GM21529 (cell line): ENCODE results near the gene DCAF5.
"Not testable (repeated sequence)": the region's sequence is repeated elsewhere in the genome, so short reads cannot be mapped to it uniquely, and the experiment has no call there.

ENCODE experiments used
- ATAC-seq: cut with Tn5 transposase; IDR thresholded peaks from one replicate; pipeline ENCODE4 v1.9.1; 2021; ENCODE audit not compliant: unreplicated experiment

The DCAF5 gene

DNA sequence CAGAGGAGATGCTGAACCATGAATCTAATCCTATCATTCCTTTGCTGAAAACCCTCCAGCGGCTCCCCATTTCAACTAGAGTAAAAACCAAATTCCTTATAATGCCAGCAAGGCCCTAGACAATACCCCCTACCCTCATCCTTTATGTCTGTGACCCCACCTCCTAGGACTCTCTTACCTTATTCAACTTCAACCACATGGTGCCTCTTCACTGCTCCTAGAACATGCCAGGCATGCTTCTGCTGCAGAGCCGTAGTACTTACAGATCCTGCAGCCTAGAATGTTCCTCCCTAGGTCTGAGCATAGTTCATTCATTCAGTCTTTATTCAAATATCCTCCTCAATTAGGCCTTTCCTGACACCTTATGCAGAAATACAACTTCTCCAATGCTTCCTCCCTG is 54.9 kb downstream of the DCAF5 start:
- no peak for ATAC-seq

DNA sequence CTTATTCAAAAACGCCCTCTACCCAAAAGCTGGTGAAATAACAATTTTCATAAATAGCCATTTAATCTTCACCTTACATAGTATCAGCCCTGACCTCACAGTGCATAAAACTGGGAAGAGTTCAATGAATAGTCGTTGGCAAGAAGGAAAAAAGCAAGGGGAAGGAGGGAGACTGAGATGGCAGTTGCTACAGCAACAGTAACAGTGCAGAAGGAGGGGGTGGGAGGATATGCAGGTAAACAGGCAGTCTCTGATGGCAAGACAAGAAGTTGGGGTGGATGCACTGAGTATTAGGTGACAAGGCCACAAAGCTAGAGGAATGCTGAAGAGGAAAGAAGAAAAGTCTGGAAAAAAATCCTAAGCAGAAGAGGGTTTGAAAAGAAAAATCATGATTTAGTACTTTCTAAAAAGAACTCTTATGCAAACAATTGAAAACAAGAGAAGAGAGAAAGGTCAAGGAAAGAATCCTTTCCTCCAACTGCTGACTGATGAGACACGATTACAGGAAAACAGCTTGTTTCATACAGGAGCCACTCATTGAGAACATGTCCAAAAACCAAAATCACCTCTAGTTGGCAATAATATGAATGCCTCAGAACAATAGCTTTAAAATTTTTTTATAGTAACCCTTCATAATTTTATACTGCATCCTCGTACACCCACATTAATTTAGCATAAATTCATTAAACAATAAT is 56.0 kb downstream of the DCAF5 start:
- ATAC-seq = no peak

DNA sequence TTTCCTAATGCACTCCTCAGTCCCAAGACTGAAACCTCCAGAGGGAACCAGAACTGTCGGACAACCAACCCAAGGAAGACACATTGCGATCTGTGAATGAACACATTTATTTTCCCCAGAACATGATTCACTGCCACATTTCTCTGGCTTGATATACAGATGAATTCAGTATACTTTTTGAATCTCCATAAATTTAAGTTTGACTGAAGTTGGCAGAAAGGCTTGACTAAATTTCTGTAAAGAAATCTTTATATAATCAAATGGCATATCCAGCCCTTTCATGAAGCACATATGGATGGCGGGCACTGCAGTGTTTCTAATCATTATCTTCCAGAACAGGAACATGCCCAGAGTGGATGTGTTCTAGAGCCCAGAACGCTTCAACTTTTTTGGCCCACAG is 56.7 kb downstream of the DCAF5 start:
- ATAC-seq = no peak

DNA sequence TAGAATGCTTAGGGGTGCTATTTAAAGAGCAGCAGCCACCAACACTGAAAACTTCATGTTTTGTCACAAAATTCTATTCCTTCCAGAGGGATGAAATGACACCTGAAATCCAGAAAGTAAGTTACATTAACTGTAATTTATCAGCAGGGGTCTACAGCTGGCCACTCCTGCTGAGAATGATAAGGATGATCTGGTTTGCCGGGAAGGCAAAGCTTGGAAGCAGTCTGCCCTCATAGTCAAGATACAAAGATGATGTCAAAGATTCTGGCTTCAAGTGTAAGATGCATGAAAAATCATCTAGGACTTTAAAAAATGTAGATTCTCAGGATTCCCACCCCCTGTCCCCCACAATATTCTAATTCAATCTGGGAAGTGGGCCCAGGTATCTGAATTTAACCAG is 58.4 kb downstream of the DCAF5 start:
- ATAC-seq = no peak

DNA sequence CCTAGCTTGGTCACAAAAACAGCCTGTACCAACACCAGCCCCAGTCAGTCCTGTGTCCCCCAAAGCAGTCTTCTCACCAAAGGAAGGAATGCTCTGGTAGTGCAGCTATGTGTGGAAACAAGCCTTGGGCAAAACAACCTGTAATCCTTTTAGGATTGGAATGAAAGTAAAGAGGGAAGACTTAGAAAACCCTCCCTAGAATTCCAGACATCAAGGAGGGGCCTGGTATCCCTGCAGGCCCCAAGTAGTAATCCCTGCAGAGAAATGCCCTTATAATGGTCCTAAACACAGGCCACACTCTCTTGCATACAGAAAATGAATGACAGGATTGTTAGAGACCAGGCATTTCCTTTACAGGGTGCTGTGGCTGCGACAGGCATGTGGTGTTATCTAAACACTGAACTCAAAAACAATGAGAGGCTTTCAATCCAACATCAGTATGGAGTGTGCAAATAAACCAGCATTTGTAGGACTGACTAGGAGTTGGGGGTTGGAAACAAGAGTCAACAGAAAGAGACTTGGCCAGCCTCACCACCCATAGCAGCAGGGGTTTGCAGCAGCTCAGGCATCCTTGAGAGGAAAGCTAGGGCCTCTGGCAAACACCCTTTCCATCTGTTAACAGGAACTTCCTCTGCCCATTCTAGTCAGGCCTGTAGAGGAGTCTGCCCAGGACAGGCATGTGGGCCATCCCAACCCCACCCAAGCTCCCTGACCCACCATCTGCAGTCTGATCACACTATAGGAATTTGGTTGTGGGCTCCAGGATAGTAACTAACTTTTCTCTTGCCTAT is 59.1 kb downstream of the DCAF5 start:
- no peak for ATAC-seq

DNA sequence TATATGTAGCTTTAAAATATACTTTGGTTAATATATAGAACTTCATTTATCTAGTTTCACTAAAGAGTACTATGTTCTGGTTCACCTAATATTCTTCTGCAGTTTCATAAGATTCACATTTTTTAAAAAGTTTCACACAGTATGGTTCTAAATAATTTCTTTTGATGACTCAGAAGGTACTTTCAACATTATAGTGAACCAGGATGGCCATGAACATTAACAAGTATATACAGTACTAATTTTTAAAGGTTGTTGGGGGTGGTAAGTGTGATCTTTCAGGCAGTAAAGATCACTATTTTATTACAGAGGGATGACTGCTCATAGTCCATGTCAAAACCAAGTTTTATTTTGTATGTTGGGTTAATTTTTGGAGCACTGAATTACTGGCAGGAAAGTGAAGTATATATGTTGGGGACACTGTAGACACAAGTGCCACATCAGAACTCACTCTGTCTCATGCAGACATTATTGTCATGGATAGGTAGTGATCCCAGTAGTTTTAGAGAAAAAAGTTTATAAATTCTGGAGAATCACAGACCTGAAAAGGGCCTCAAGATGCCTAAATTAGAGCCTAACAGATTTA is 60.0 kb downstream of the DCAF5 start:
- ATAC-seq = no peak

DNA sequence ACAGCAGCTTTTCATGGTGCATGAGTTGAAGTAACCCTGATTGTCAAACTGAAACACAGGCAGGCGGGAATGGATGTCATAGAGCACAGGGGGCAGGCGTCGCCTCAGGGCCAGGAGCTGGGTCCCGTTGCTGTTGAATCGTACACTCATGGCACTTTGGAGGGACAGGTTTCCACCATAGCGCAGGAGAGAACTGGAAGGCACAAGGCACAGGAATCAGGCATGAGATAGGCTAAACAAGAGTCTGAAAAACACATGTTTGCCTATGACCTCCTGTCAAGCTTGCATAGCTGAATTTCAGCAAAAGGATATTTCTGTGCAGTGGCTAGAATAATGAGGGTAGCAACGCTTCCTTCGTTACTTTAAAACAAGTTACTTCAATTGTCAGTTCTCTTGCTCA is 61.2 kb downstream of the DCAF5 start:
- ATAC-seq = no peak

DNA sequence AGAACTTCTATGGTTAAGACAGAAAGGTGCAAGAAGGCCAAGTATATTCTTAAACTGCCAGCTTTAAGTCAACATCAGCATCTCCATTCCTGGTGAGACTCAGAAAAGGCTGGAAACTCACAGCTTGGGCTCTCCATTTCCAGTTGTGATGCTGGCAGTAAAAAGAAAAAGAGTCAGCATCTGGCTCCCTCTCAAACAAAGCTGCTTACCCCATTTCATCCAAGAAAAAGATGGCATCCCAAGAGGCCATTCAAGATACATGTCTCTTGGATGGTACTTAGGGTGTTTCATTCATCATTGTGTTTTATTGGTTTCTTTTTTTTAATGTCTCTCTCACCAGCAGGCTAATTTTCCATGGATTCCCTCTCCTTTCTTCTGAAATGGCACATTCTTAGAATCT is 61.9 kb downstream of the DCAF5 start:
- ATAC-seq = no peak

DNA sequence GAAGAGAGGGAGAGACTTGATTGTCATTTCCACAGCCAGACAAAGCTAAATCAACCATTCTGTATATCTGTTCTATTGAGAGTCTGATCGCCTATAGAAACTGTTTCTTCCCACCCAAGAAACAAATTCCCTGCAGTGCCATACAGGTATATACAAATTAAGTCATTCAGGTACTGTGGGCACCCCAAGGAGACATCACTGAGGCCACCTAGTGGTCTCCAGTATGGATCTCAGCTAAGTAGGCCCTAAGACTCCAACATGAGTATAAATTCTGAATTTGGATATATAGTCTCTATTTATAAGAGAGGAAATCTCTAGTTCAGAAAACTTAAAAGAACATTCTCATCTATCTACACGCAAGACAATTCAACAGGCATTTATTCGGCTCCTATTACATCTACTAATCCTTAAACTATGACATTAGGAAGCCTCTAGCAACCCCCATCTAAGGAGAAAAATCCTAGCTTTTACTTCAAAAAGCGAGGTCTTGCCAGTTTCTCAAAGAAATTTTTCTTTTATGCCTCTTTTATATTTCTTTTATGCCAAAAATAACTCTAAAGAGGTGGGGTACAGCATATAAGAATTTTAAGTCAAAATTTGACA is 62.6 kb downstream of the DCAF5 start:
- no peak for ATAC-seq

DNA sequence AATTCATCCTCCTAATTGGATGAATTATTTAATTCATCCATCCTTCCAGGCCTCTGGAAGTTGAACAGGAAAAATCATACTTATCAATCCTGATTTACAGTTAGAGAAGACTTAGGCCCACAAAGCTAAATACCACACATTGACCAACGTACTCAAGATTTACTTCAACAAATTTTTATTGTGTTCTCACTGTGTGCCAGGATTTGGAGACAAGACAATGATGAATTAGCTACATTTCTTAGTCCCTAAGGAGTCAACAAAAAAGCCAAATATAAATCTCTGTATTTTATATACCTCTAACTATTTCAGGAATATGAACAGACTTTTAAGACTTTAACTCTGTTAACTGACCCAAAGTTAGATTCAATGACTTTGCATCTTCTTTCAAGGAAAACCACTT is 63.9 kb downstream of the DCAF5 start:
- no peak for ATAC-seq

DNA sequence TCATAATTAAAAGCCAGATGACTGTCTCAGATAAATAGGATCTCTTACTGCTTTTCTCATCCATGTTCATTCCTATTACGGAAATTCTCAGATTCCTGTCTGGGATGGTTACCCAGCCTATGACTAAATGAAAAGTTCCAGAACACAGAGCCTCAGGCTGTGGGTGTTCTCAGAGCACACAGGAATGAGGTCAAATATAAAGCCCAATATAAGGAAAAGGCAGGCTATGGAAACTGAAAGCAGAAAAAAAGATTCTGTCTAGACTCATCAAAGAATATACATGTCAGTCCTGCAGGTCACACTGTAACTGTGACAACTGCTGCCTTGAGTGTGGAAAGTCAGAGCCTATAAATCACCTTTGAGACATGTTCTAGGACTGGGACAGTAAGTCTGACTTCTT is 64.3 kb downstream of the DCAF5 start:
- no peak for ATAC-seq

DNA sequence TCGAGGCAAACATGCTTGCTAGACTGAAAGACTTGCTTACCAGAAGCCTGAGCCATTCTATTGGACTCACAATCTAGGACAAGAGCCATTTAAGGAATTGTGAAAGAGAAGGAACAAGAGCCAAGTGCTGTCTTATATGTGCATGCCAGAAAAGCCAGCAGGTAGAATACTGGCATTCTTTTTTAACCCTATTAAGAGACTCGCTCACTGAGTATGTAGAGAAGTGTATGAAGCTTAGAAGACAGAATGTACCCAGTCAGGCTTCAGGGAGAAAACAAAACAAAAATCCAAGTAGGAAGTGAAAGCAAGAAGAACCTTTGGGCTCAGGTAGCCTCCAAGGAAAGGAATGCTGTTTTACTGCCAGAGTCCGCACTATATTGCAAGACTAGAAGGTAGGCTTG is 65.9 kb downstream of the DCAF5 start:
- ATAC-seq = no peak

DNA sequence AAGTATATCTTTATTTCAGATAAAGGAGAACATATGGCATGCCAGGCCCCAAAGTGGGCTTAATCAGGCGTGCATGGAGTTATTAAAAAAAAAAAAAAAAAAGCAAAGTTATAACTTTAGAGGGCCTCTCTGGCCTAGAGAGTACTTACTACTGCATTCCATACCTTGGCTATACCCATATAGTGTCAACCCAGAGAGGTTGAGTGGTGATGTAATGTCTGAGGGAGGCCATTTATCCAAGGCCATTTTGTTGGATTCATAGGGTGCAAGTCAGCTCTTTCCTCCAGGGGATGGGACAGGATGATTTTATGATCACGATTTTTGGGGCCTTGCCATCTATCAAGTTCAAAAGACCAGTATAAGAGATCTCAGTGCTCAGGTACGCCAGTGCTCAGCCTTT is 66.4 kb downstream of the DCAF5 start:
- no peak for ATAC-seq

DNA sequence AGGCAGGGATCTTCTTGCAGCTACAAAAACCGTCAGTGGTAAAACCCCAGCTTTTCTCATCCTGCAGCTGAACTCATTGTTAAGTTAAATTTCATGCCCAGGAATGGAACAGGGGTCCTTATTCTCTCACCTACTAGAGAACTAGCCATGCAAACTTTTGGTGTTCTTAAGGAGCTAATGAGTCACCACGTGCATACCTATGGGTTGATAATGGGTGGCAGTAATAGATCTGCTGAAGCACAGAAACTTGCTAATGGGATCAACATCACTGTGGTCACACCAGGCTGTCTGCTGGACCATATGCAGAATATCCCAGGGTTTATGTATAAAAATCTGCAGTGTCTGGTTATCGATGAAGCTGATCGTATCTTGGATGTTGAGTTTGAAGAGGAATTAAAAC is 68.9 kb downstream of the DCAF5 start:
- no peak for ATAC-seq

DNA sequence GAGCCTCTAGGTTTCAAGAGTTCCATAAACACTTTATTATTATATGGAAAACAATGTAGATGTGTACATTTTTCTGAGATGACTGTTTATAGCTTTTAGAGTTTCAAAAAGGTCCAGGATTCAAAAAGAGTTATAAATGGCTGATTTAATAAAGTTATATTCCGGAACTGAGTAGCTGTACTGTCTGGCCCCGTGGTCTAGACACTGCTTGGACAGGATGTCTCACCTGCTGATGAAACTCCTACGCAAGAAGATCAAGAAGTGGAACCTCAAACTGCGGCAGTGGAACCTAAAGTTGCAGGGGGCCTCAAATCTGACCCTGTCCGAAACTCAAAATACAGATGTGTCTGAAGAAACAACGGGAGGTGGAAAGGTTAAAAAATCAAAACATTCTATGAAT is 69.7 kb downstream of the DCAF5 start:
- ATAC-seq = no peak

DNA sequence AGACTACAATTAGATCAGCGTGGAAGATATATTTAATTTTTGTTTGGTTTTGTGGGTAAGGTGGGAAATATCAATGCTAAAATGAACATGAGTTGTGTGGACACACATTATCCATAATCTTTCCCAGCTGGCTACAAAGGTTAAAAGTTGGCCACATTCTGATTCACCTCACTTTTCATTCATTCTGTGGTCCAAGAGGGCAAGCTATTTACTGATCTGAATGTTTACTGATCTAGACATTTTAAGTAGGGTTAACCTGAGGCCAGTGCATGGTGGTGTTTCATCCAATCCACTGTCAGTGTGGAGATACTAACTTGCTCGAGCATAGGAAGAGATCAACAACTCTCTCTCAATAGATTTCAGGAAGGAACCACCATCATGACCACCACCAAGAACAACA is 71.6 kb downstream of the DCAF5 start:
- no peak for ATAC-seq

DNA sequence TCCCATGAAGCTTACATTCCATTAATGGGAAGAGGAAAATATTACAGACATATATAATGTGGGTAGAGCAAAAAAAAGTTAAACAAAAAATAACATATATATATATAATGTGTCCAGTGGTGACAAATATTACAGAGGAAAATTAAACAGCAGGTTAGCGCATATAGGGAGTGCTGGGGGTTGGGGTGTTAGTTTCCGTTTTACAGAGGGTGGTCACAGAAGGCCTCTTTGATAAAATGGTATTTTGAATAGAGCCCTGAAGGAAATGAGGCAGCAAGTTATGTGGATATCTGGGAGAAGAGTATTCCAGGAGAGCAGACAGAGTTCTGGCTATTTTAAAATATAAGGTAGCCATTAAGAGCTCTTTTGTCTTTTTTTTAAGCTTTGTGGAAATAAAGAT is 73.2 kb downstream of the DCAF5 start:
- no peak for ATAC-seq

DNA sequence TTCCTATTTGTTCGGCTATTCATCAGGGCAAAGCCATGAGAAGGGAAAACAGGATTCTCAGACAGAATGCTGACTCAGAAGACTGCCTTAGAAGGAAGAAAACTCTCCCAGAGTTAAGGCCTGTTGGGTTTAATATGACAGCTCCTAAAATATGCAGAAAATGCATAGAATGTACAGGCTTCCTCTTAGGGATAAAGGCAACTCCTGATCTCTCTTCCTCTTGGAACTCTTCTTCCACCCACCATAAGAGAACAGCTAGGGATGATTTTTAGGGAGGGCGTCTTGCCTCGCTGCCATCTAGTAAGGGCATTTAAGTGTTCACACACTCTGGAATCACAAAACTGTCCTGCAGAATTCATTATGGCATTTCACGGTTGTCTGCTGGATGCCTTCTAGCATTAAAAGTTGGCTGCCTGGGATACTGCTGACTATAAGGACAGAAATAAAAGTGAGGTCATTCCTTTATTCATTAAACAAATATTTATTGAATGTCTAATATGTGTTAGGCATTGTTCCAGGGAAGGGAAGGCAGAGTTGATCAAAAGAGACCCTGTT is 73.7 kb downstream of the DCAF5 start:
- ATAC-seq = no peak

DNA sequence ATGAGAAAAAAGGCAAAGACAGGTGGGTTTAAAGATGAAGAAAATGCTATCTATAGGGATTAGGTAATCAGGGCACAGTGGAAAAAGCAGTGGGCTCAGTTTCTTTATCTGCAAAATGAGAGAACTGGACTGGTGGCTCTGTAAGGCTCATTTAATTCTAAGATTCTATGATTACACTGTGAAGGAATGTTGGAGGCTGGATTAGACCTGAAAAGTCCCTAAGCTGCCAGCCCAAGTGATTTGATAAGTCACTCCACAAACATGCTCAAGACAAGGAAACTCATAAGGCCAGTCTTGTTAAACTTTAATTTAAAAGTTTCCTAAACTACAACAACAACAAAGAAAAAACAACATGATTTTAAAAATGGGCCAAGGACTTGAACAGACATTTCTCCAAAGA is 75.1 kb downstream of the DCAF5 start:
- ATAC-seq = no peak

DNA sequence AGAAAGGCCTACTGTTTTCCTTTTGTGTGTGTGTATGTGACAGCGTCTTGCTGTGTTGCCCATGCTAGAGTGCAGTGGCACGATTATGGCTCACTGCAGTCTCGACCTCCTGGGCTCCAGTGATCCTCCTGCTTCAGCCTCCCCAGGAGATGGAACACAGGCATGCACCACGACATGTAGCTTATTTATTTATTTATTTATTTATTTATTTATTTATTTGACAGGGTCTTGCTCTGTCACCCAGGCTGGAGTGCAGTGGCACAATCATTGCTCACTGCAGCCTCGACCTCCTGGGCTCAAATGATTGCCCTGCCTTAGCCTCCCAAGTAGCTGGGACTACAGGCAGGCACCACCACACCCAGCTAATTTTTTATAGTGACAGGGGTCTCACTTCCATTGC is 75.7 kb downstream of the DCAF5 start:
- ATAC-seq = not testable (repeated sequence)

DNA sequence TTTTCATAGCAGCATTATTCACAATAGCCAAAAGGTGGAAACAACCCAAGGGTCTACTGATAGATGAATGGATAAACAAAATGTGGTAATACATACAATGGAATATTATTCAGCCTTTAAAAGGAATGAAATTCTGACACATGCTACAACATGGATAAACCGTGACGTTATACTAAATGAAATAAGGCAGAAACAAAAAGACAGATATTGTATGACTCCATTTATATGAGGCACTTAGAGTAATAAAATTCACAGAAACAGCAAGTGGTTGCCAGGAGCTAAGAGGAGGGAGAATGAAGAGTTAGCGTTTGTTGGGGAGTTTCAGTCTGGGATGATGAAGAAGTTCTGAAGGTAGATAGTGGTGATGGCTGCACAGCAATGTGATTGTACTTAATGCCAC is 76.6 kb downstream of the DCAF5 start:
- no peak for ATAC-seq

DNA sequence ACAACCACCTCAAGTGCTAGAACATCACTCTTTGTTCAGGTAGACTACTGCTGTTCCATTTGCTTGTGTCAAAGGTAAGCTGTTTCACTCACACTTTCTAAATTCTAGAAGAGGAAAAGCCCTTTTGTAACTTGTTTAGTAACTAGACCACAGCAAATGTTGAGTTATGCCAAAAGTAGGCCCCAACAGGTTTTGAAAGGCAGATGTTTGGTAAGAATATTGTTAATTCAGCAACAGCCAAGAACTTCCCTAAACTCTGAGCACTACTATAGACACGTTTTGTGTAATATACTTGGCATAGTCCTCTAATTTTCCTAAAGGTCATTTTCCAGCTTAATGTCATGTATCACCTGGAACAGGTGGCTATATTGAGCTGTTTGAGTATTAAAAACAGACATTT is 79.0 kb downstream of the DCAF5 start:
- no peak for ATAC-seq
